Osteocyte (in vitro differentiated cells): ENCODE results near the gene TYW3. TPM values are rescaled to one million over a fixed set of nuclear protein-coding genes. Genes with fewer than 3 reads are reported as not detected.
A peak's percentile ranks its signal among the peaks of the same experiment; 100 is the strongest.
"Not testable (repeated sequence)": the region's sequence is repeated elsewhere in the genome, so short reads cannot be mapped to it uniquely, and the experiment has no call there.

Experiments used
- DNase-seq: peaks from one replicate; pipeline ENCODE4 v3.0.0; 2021; ENCODE audit warnings: mixed read lengths; ENCODE audit not compliant: unreplicated experiment; ENCODE audit errors: extremely low spot score
- H3K27ac Mint-ChIP-seq: one replicate; pipeline ENCODE4 v1.8.0; 2021; ENCODE audit warnings: mild to moderate bottlenecking, mixed read lengths; ENCODE audit not compliant: unreplicated experiment
- H3K27me3 Mint-ChIP-seq: one replicate; pipeline ENCODE4 v1.8.0; 2021; ENCODE audit warnings: mixed read lengths; ENCODE audit not compliant: unreplicated experiment
- H3K36me3 Mint-ChIP-seq: one replicate; pipeline ENCODE4 v1.8.0; 2021; ENCODE audit warnings: mixed read lengths; ENCODE audit not compliant: unreplicated experiment
- H3K4me1 Mint-ChIP-seq: one replicate; pipeline ENCODE4 v1.8.0; 2021; ENCODE audit warnings: mixed read lengths; ENCODE audit not compliant: unreplicated experiment
- H3K4me3 Mint-ChIP-seq: one replicate; pipeline ENCODE4 v1.8.0; 2021; ENCODE audit warnings: mild to moderate bottlenecking, moderate library complexity, mixed read lengths; ENCODE audit not compliant: unreplicated experiment
- H3K9me3 Mint-ChIP-seq: one replicate; pipeline ENCODE4 v1.8.0; 2021; ENCODE audit warnings: mixed read lengths; ENCODE audit not compliant: unreplicated experiment
- total RNA-seq: library from RNA; stranded (reverse); gene quantifications from 2 replicates; pipeline ENCODE4 v1.2.1, GENCODE V29; 2021
- TF ChIP-seq, protein P1 (sequence below): fragments of 200-600 bp; sonication (generic); IDR thresholded peaks from 2 replicates; pipeline ENCODE4 v1.5.0; 2021; ENCODE audit warnings: antibody characterized with exemption, mild to moderate bottlenecking, moderate library complexity

The TYW3 gene
- total RNA-seq, 1 donor from 2014 or later = 5.6 TPM

DNA sequence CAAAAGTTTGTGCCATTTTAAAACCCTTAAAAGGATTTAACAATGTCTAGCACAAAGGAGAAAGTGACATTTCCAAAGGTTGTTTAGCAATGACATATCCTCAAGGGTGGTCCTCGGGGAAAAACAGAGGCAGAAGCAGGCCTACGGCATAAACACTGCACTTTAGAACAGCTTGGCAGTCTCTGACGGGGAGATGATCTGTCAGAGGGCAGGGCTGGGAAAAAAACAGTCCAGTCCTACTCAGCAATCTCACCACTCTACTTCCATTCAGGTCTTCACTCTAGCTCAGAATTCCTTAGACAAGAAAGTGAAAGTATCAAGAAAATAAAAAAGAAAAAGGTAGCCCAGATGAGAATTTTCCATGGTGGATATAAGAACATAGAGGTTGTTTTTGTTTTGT is 4.2 kb upstream of the TYW3 start:
- TF ChIP-seq, protein P1, sequence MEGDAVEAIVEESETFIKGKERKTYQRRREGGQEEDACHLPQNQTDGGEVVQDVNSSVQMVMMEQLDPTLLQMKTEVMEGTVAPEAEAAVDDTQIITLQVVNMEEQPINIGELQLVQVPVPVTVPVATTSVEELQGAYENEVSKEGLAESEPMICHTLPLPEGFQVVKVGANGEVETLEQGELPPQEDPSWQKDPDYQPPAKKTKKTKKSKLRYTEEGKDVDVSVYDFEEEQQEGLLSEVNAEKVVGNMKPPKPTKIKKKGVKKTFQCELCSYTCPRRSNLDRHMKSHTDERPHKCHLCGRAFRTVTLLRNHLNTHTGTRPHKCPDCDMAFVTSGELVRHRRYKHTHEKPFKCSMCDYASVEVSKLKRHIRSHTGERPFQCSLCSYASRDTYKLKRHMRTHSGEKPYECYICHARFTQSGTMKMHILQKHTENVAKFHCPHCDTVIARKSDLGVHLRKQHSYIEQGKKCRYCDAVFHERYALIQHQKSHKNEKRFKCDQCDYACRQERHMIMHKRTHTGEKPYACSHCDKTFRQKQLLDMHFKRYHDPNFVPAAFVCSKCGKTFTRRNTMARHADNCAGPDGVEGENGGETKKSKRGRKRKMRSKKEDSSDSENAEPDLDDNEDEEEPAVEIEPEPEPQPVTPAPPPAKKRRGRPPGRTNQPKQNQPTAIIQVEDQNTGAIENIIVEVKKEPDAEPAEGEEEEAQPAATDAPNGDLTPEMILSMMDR = no peak
- Mint-ChIP-seq H3K4me3 (no peak overlapping the region), H3K9me3 (peaks cover 16% of the 10 kb centered on the region), H3K27me3 (no peaks in the 10 kb centered on the region), H3K27ac (no peak overlapping the region), H3K4me1 (no peaks in the 10 kb centered on the region), H3K36me3 (no peaks in the 10 kb centered on the region)
- no peak for DNase-seq

DNA sequence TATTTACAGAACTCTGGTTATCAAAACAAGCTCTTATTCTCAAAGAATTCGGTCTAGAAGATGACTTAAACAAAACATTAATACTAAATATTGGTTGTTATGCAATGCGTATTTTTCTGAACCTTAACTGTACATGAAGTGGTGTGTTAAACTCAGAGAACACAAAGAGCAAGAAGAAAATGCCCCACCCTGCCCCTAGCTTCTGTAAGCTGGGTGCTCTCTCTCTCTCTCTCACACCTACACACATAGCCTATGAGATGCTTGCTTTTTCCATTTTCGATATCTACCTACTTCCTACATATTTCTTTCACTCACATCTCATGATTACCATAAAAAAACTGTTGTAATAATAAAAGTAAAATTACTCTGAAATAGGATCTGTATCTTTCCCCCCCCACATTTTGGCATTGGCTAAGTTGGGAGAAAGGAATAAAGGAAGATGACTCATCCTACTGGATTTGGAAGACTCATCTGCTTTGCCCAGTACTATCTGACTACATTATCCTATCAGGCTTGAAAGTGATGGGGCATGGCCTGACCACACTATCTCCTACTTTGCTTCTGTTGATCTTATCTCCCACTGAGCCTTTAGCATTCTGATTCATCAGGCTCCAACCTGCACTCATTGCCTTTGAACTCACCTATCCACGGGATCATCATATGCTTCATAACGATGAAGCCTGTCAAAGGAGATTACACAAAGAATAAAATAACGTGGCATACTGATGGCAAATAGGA is 3.0 kb upstream of the TYW3 start:
- TF ChIP-seq, protein P1 = no peak
- Mint-ChIP-seq H3K4me3 (no peak overlapping the region), H3K27ac (no peak overlapping the region), H3K9me3 (peaks cover 12% of the 10 kb centered on the region), H3K4me1 (peaks cover 7% of the 10 kb centered on the region), H3K36me3 (no peaks in the 10 kb centered on the region), H3K27me3 (no peaks in the 10 kb centered on the region)
- no peak for DNase-seq

DNA sequence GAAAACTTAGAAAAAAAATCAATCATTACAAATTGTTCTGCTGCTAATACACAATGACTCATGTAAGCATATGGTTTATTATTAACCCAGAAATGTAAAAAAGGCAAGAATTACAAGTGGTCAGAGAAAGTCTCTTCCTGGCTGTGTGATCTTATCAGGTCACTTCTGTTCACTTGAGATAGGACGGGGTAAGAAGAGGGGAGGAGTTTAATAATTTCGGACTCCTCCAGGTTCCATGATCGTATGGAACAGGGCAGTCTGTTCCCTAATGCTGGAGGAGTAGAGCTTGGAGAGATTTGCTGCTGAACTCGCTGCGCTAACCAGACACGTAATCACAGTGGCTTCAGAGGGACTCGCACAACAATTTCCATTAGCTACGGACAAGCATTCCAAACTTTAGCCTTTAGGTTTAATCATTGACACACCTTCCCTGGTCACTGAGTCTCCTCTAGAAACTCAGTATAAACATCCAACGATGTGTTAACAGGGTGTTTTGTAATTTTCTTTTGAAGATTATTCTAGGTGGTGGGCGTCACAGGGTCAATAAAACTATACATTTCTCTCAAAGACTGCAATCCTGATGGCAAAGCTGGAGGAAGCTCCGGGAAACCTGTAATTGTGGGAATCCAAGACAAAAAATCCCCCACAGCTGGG is 1.4 kb upstream of the TYW3 start:
- TF ChIP-seq, protein P1 = no peak
- peaks cover 11% of the 10 kb centered on the region for H3K9me3 Mint-ChIP-seq
- no peak overlapping the region for H3K4me3 Mint-ChIP-seq
- H3K27me3 Mint-ChIP-seq = no peaks in the 10 kb centered on the region
- peaks cover 7% of the 10 kb centered on the region for H3K4me1 Mint-ChIP-seq
- H3K27ac Mint-ChIP-seq = no peak overlapping the region
- no peak for DNase-seq
- H3K36me3 Mint-ChIP-seq = no peaks in the 10 kb centered on the region

DNA sequence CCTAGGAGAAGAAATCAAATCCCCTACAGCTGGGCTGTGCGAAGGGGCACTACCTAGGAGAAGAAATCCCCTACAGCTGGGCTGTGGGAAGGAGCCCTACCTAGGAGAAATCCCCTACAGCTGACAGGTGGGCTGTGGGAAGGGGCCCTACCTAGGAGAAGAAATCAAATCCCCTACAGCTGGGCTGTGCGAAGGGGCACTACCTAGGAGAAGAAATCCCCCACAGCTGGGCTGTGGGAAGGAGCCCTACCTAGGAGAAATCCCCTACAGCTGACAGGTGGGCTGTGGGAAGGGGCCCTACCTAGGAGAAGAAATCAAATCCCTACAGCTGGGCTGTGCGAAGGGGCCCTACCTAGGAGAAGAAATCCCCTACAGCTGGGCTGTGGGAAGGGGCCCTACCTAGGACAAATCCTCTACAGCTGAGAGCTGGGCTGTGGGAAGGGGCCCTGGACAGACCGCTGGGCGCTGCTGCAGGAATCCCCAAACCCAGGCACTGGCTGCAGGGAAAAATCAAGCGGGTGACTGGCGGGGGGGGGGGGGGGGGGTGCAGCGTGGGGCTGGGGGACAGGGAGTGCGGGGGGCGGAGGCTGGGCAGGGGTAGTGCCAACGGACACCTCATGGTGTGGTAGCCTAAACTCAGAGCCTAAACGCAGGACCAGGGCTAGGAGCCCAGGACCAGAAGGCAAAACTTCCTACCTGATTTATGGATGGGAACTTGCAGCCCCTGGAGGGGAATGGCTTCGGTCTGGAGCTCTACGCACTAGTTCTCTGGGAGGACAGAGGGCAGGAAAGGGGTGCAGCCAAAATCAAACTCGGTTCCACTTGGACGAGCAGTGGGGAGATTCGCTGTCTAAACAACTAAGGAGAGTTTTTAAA is 643 bp upstream of the TYW3 start:
- Mint-ChIP-seq H3K27ac (peak overlapping the region; percentile 96), H3K4me3 (peak overlapping the region; percentile 91), H3K9me3 (peaks cover 11% of the 10 kb centered on the region)
- not testable (repeated sequence) for H3K27me3 Mint-ChIP-seq, H3K36me3 Mint-ChIP-seq, DNase-seq, H3K4me1 Mint-ChIP-seq

DNA sequence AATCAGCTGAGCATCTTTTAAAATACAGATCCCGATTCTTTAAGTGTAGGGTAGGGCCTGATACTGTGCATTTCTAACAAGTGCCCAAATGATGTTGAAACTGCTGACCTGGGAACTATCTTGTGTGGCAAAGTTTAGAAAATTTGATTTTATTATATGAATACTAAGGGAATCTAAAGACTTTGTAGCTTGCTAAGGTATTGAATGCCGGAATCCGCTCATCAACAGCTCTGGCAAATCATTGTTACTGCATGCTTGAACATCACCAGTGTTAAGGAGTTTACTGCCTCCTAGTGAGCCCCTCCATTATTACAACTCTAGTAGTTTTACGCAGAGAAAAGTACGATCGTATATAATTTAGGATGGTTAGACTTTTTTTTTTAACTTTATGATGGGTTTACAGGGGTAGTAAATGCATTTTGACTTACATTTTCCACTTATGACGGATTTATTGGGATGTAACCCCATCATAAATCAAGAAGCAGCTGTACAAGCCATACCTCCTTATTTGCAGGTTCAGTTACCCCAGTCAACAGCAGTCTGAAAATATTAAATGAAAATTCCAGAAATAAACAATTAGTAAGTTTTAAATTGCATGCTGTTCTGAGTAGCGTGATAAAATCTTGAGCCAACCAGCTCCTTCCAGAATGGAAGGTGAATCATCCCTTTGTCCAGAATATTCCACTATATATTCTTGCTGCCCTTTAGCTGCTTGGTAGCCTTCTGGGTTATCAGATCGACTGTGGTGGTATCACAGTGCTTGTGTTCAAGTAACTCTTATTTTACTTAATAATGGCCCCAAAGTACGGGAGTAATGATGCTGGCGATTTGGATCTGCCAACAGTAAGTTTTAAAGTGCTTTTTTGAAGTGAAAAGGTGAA is 892 bp downstream of the TYW3 start:
- peaks cover 7% of the 10 kb centered on the region for H3K4me1 Mint-ChIP-seq
- H3K9me3 Mint-ChIP-seq = peaks cover 7% of the 10 kb centered on the region
- no peak for DNase-seq
- H3K4me3 Mint-ChIP-seq = peak overlapping the region; percentile 91
- H3K36me3 Mint-ChIP-seq = no peaks in the 10 kb centered on the region
- no peaks in the 10 kb centered on the region for H3K27me3 Mint-ChIP-seq
- TF ChIP-seq, protein P1 = peak; percentile 55
- H3K27ac Mint-ChIP-seq = peak overlapping the region; percentile 96
